Testis (tissue), 2 donors: ENCODE measurements around the gene RNH1.

Experiments used
- POLR2A ChIP-seq: fragments of 450-650 bp; IDR thresholded peaks from one replicate; pipeline ENCODE4 v1.6.1; 2017; ENCODE audit warnings: antibody characterized with exemption, mild to moderate bottlenecking, moderate library complexity
- TF ChIP-seq, protein P1 (sequence below), 3 experiments: fragments of 450-650 bp in 2 of 3; fragments of 200-600 bp in 1 of 3; sonication (generic) in 1 of 3; IDR thresholded peaks; one replicate each; pipeline ENCODE4 v1.5.1; 2016 to 2019; ENCODE audit warnings: antibody characterized with exemption in 3 of 3, mild to moderate bottlenecking in 2 of 3, moderate library complexity in 1 of 3

- TF ChIP-seq, protein P1, sequence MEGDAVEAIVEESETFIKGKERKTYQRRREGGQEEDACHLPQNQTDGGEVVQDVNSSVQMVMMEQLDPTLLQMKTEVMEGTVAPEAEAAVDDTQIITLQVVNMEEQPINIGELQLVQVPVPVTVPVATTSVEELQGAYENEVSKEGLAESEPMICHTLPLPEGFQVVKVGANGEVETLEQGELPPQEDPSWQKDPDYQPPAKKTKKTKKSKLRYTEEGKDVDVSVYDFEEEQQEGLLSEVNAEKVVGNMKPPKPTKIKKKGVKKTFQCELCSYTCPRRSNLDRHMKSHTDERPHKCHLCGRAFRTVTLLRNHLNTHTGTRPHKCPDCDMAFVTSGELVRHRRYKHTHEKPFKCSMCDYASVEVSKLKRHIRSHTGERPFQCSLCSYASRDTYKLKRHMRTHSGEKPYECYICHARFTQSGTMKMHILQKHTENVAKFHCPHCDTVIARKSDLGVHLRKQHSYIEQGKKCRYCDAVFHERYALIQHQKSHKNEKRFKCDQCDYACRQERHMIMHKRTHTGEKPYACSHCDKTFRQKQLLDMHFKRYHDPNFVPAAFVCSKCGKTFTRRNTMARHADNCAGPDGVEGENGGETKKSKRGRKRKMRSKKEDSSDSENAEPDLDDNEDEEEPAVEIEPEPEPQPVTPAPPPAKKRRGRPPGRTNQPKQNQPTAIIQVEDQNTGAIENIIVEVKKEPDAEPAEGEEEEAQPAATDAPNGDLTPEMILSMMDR (IDR thresholded peaks at IDR 0.05) = no peak
- TF ChIP-seq POLR2A = no peak
These were observed 22.0 kb upstream of the RNH1 start for GRCh38 chr11:528815-529727.
